ENCODE measurements around the gene GPAM. TPM values are rescaled to one million over a fixed set of nuclear protein-coding genes. Genes with fewer than 3 reads are reported as not detected.

The GPAM gene, protein sequence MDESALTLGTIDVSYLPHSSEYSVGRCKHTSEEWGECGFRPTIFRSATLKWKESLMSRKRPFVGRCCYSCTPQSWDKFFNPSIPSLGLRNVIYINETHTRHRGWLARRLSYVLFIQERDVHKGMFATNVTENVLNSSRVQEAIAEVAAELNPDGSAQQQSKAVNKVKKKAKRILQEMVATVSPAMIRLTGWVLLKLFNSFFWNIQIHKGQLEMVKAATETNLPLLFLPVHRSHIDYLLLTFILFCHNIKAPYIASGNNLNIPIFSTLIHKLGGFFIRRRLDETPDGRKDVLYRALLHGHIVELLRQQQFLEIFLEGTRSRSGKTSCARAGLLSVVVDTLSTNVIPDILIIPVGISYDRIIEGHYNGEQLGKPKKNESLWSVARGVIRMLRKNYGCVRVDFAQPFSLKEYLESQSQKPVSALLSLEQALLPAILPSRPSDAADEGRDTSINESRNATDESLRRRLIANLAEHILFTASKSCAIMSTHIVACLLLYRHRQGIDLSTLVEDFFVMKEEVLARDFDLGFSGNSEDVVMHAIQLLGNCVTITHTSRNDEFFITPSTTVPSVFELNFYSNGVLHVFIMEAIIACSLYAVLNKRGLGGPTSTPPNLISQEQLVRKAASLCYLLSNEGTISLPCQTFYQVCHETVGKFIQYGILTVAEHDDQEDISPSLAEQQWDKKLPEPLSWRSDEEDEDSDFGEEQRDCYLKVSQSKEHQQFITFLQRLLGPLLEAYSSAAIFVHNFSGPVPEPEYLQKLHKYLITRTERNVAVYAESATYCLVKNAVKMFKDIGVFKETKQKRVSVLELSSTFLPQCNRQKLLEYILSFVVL
- 5.5 to 6.9 TPM (median 6.5 TPM) in 5 replicates for total RNA-seq (2022; extraction: Qiagen RNA extraction)

DNA sequence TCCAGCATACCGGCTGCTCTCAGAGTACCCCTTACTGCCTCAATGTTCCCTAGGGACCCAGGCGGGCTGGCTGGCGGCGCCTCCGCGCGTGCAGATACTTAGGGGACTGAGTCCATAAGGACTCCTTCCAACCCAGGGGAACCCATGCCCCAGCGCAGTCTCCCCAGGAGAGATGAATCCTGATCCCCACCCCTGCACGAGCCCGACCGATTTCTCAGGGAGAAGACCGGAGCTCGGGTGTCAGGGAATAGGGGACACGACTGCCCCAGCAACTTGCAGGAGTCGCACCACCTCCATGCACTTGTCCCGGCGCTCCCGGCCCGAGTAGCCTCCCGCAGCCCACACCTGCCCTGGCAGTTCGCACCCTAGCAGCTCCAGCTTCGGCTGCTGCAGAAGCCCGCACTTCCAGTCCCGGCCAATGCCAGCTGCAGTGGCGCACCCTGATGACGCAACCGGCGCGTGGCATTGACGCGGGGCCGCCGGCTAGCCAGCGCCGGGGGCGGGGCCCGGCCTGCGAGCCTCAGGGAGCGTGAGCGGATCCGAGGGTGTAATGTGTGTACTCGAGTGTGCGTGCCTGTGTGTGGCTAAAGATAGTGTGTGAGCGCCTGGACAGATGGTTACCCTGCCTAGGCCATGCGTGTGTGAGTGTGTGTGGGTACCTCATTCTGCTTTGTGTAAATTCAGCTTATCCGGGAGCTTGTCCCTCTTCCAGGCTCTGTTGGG, at the start of gene GPAM:
Gene GPAM (minus strand): TSS at position 437 of the 723 bp plus-strand sequence. CDS start 1,981 bp downstream, outside the sequence.

Other genes starting within 250 kb of the GPAM start
- not detected in 5 replicates for gene TECTB, start 99.6 kb upstream of the GPAM start, total RNA-seq (2022; extraction: Qiagen RNA extraction)
- 0.13 to 0.27 TPM (median 0.19 TPM) in 5 replicates for gene ACSL5, start 190.4 kb upstream of the GPAM start, total RNA-seq (2022; extraction: Qiagen RNA extraction)